Activated B cell treated with CpG ODN at 0.5 μM for 24 hours (primary cell): ENCODE data around the gene MGME1. TPM values are rescaled to one million over a fixed set of nuclear protein-coding genes. Genes with fewer than 3 reads are reported as not detected.

Experiments
- ATAC-seq: fragments of 200-7000 bp; cut with Tn5 transposase; one replicate; pipeline ENCODE4 v1.10.0; 2021; ENCODE audit warnings: low read depth, mild to moderate bottlenecking, moderate library complexity
- CTCF ChIA-PET: fragments of 350-600 bp; sonication (Branson Sonifier 250); formaldehyde crosslinking; loops from one replicate; lab custom pipeline; 2021; ENCODE audit warnings: antibody characterized with exemption; lab: Charles Lee
- POLR2A ChIA-PET: fragments of 350-600 bp; sonication (Branson Sonifier 250); formaldehyde crosslinking; loops from one replicate; lab custom pipeline; 2021; ENCODE audit warnings: antibody characterized with exemption; lab: Charles Lee
- DNase-seq: peaks from one replicate; pipeline ENCODE4 v3.0.0; 2022
- H3K27ac Mint-ChIP-seq: one replicate; pipeline ENCODE4 v1.8.0; 2020; ENCODE audit warnings: mixed read lengths
- H3K27me3 Mint-ChIP-seq: one replicate; pipeline ENCODE4 v1.8.0; 2021; ENCODE audit warnings: mixed read lengths
- H3K36me3 Mint-ChIP-seq: one replicate; pipeline ENCODE4 v1.8.0; 2021; ENCODE audit warnings: low read depth, mixed read lengths
- H3K4me1 Mint-ChIP-seq: one replicate; pipeline ENCODE4 v1.8.0; 2021; ENCODE audit warnings: mixed read lengths
- H3K4me3 Mint-ChIP-seq: one replicate; pipeline ENCODE4 v1.8.0; 2020; ENCODE audit warnings: mild to moderate bottlenecking, mixed read lengths
- H3K9me3 Mint-ChIP-seq: one replicate; pipeline ENCODE4 v1.8.0; 2020; ENCODE audit warnings: mixed read lengths
- CTCF ChIP-seq: fragments of 200-600 bp; IDR thresholded peaks from one replicate; pipeline ENCODE4 v1.8.0; 2022; ENCODE audit warnings: antibody characterized with exemption, mild to moderate bottlenecking
- intact Hi-C: fragments of 100-400 bp; cut with micrococcal nuclease; formaldehyde crosslinking; loops from one replicate; pipeline ENCODE4 v1.15.1; 2024
- total RNA-seq: library from RNA; stranded (reverse); gene quantifications from 2 replicates; pipeline ENCODE4 v1.2.3, GENCODE V29; 2022

Gene MGME1
- total RNA-seq, 1 donor from 2014 or later, result 19.0 TPM

- ChIA-PET CTCF (interaction anchor here (1.3 to 1.7 kb wide), 3 partner anchors 10 to 19 kb away, joined by 3 to 6 read pairs (median 4); no protein-coding TSS in a partner anchor), POLR2A (no interaction called here)
- intact Hi-C loops, result no loop called here
- DNase-seq (no peak), ATAC-seq (no peak)
- TF ChIP-seq CTCF, result no peak
- Mint-ChIP-seq H3K27me3 (no peaks in the 10 kb centered on the region), H3K4me1 (peaks cover 41% of the 10 kb centered on the region), H3K4me3 (no peak overlapping the region), H3K9me3 (no peaks in the 10 kb centered on the region), H3K36me3 (peaks cover 98% of the 10 kb centered on the region), H3K27ac (no peak overlapping the region)
These were observed 20.4 kb upstream of the MGME1 start for GRCh38 chr20:17948442-17948841.

- DNase-seq (no peak), ATAC-seq (no peak)
- H3K27me3 Mint-ChIP-seq, result no peaks in the 10 kb centered on the region
- no peak for TF ChIP-seq CTCF
- no peaks in the 10 kb centered on the region for H3K9me3 Mint-ChIP-seq
- intact Hi-C loops, result no loop called here
- H3K27ac Mint-ChIP-seq, result no peak overlapping the region
- H3K4me3 Mint-ChIP-seq, result no peak overlapping the region
- H3K4me1 Mint-ChIP-seq, result peaks cover 43% of the 10 kb centered on the region
- H3K36me3 Mint-ChIP-seq, result peaks cover 100% of the 10 kb centered on the region
- ChIA-PET CTCF (interaction anchor here (1.0 kb wide), 1 partner anchor 10 kb away, joined by 4 read pairs; no protein-coding TSS in a partner anchor), POLR2A (no interaction called here)
These were observed 18.9 kb upstream of the MGME1 start for GRCh38 chr20:17949899-17950298.

GRCh38 chr20:17950670-17951069 is 18.1 kb upstream of the MGME1 start:
- ChIA-PET CTCF (no interaction called here), POLR2A (no interaction called here)
- H3K9me3 Mint-ChIP-seq, result no peaks in the 10 kb centered on the region
- intact Hi-C loops, result no loop called here
- no peak overlapping the region for H3K27ac Mint-ChIP-seq
- peaks cover 100% of the 10 kb centered on the region for H3K36me3 Mint-ChIP-seq
- DNase-seq (no peak), ATAC-seq (no peak)
- H3K27me3 Mint-ChIP-seq, result no peaks in the 10 kb centered on the region
- H3K4me3 Mint-ChIP-seq, result no peak overlapping the region
- no peak for TF ChIP-seq CTCF
- peaks cover 48% of the 10 kb centered on the region for H3K4me1 Mint-ChIP-seq

- intact Hi-C loops, result no loop called here
- peaks cover 100% of the 10 kb centered on the region for H3K36me3 Mint-ChIP-seq
- ATAC-seq, result no peak
- ChIA-PET POLR2A (interaction anchor here (0.6 kb wide), 1 partner anchor 107 kb away, joined by 3 read pairs; the partner anchor contains the start of gene OVOL2), CTCF (interaction anchor here (2.1 kb wide), 1 partner anchor 18 kb away, joined by 5 read pairs; the partner anchor contains the start of gene MGME1)
- no peaks in the 10 kb centered on the region for H3K9me3 Mint-ChIP-seq
- no peak overlapping the region for H3K4me3 Mint-ChIP-seq
- no peaks in the 10 kb centered on the region for H3K27me3 Mint-ChIP-seq
- peaks cover 49% of the 10 kb centered on the region for H3K4me1 Mint-ChIP-seq
- no peak for TF ChIP-seq CTCF
- no peak for DNase-seq
- H3K27ac Mint-ChIP-seq, result no peak overlapping the region
These were observed 17.5 kb upstream of the MGME1 start for GRCh38 chr20:17951323-17951722.

- intact Hi-C loops, result loop anchor here (1.0 kb wide), 1 partner anchor 9 kb away; no protein-coding TSS in a partner anchor
- DNase-seq (no peak), ATAC-seq (no peak)
- no peak overlapping the region for H3K4me3 Mint-ChIP-seq
- H3K9me3 Mint-ChIP-seq, result no peaks in the 10 kb centered on the region
- no peak for TF ChIP-seq CTCF
- POLR2A ChIA-PET, result interaction anchor here (0.6 to 0.8 kb wide), 2 partner anchors 13 to 21 kb away, joined by 3 to 4 read pairs; no protein-coding TSS in a partner anchor
- CTCF ChIA-PET, result interaction anchor here (1.9 to 2.1 kb wide), 2 partner anchors 14 to 16 kb away, joined by 5 to 10 read pairs; partner anchors contain the start of gene MGME1
- peak overlapping the region; percentile 71 for H3K27ac Mint-ChIP-seq
- no peaks in the 10 kb centered on the region for H3K27me3 Mint-ChIP-seq
- H3K4me1 Mint-ChIP-seq, result peaks cover 51% of the 10 kb centered on the region
- peaks cover 92% of the 10 kb centered on the region for H3K36me3 Mint-ChIP-seq
These were observed 15.8 kb upstream of the MGME1 start for GRCh38 chr20:17952692-17953684.
